Upper lobe of left lung (tissue), 4 donors: ENCODE measurements around the gene RNPEPL1.

Source experiments
- POLR2A ChIP-seq, 4 donors: fragments of 450-650 bp; IDR thresholded peaks; one replicate each; pipeline ENCODE4 v1.5.1; 2016 to 2017; ENCODE audit warnings: antibody characterized with exemption in 4 of 4, mild to moderate bottlenecking in 2 of 4
- POLR2AphosphoS5 ChIP-seq, 2 donors: sonication (generic); formaldehyde crosslinking; IDR thresholded peaks; one replicate each; pipeline ENCODE4 v1.5.1; 2017; ENCODE audit warnings: antibody characterized with exemption in 2 of 2
- TF ChIP-seq, protein P1 (sequence below), 6 experiments: fragments of 450-650 bp in 4 of 6; fragments of 200-600 bp in 2 of 6; sonication (generic) in 2 of 6; IDR thresholded peaks; one replicate each; pipeline ENCODE4 v1.5.1; 2016 to 2019; ENCODE audit warnings: antibody characterized with exemption in 6 of 6

DNA sequence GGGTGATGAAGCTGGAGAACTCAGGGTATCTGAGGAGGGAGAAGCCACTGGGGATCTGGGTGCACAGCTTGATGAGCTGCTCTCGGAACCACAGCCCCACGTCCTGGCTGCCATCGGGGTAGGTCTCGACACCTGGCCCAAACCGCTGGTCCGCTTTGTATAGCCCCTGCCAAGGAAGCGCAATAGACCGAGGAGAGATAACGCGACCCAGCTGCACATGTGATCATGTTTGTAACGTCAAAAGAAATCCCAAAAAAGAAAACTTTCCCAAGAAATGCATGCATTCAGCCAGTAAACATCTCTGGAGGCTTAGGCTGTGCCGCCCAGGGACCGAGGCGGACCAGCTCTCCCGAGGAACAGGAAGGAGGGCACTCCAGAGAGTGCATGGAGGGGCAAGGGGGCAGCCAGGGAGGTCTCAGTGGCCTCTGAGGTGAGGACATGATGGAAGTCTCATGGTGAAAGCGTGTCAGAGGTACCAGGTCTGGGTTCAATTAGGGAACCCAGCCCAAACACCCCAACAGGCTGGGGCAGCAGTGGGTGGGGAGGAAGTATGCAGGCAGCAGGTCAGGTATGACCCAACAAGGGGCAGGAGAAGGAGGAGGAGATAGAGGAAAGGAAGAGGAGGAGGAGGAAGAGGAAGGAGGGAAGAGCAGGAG lies 38.8 kb upstream of the RNPEPL1 start:
- TF ChIP-seq, protein P1, sequence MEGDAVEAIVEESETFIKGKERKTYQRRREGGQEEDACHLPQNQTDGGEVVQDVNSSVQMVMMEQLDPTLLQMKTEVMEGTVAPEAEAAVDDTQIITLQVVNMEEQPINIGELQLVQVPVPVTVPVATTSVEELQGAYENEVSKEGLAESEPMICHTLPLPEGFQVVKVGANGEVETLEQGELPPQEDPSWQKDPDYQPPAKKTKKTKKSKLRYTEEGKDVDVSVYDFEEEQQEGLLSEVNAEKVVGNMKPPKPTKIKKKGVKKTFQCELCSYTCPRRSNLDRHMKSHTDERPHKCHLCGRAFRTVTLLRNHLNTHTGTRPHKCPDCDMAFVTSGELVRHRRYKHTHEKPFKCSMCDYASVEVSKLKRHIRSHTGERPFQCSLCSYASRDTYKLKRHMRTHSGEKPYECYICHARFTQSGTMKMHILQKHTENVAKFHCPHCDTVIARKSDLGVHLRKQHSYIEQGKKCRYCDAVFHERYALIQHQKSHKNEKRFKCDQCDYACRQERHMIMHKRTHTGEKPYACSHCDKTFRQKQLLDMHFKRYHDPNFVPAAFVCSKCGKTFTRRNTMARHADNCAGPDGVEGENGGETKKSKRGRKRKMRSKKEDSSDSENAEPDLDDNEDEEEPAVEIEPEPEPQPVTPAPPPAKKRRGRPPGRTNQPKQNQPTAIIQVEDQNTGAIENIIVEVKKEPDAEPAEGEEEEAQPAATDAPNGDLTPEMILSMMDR (IDR thresholded peaks at IDR 0.05), result no peak
- TF ChIP-seq POLR2AphosphoS5 (IDR thresholded peaks at IDR 0.05) (no peak), POLR2A (IDR thresholded peaks at IDR 0.05) (no peak)
